HG02642 (cell line): ENCODE data around the gene GFOD2.

Experiments
- ATAC-seq: cut with Tn5 transposase; IDR thresholded peaks from one replicate; pipeline ENCODE4 v1.9.1; 2021; ENCODE audit warnings: mild to moderate bottlenecking; ENCODE audit not compliant: unreplicated experiment, poor library complexity

Gene GFOD2

GRCh38 chr16:67647681-67648080 lies 71.4 kb downstream of the GFOD2 start:
- no peak for ATAC-seq

GRCh38 chr16:67647111-67647651 lies 71.9 kb downstream of the GFOD2 start:
- no peak for ATAC-seq

- no peak for ATAC-seq
These were observed 73.6 kb downstream of the GFOD2 start for GRCh38 chr16:67645397-67646121.

GRCh38 chr16:67644038-67644437 lies 75.1 kb downstream of the GFOD2 start:
- no peak for ATAC-seq

GRCh38 chr16:67641779-67642708 lies 77.1 kb downstream of the GFOD2 start:
- ATAC-seq = no peak

- ATAC-seq = no peak
These were observed 81.5 kb downstream of the GFOD2 start for GRCh38 chr16:67637625-67638024.

GRCh38 chr16:67636713-67637112 lies 82.4 kb downstream of the GFOD2 start:
- ATAC-seq = no peak

- ATAC-seq = no peak
These were observed 86.5 kb downstream of the GFOD2 start for GRCh38 chr16:67632415-67633172.

- ATAC-seq = no peak
These were observed 90.9 kb downstream of the GFOD2 start for GRCh38 chr16:67628216-67628615.
